GM08714 (cell line): ENCODE results near the gene STK24.

Experiments used
- H3K4me3 ChIP-seq: fragments of 200-500 bp; sonication (Bioruptor generic); 2 replicates; pipeline ENCODE4 v1.5.1; 2014; ENCODE audit warnings: mild to moderate bottlenecking, low read length, inconsistent platforms
- ZNF274 ChIP-seq: IDR thresholded peaks from 2 replicates; pipeline ENCODE4 v1.6.1; 2012; ENCODE audit warnings: mild to moderate bottlenecking, low read depth, low read length

The STK24 gene

DNA sequence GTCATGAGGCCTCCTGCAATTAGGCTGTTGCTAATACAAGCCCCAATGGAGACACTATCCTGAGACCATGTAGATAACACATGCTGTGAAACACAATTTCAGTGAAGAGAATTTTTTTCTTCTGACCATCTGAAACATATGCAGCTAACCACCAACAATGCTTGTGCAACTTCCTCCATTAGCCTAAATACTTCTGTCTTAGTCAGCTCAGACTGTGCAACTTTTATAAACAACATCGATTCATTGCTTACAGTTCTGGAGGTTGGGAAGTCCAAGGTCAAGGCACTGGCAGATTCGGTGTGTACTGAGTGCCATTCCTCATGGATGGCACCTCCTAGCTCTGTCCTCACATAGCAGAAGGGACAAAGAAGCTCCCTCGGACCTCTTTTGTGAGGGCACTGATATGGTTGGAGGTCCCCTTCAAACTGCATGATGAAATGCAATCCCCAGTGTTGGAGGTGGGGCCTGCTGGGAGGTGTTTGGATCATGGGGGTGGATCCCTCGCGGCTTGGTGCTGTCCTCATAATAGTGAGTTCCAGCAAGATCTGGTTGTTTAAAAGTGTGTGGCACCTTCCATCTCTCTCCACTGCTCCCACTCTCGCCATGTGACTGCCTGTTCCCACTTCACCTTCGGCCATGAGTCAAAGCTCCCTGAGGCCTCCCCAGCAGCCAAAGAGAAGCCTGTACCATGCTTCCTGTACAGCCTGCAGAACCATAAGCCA, 27.7 kb downstream of the STK24 start:
- H3K4me3 ChIP-seq: no peak overlapping the region
- TF ChIP-seq ZNF274: no peak

DNA sequence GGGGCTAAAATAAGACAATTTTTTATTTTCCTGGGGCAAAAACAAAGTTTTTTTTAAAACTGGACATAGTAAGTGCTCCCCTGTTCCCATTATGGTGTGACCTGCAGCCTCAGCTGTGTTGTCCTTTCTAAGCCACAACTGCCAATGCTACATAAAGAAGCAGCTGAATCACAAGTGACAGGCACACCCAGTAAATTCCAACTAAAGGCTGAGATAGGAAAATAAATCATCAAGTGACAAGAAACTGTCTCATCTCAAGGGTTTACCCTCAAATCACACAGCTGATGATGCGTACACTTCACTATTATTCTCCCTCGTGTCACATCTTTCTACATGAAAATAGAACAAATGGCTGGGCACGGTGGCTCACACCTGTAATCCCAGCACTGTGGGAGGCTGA, 28.7 kb downstream of the STK24 start:
- H3K4me3 ChIP-seq: no peak overlapping the region
- no peak for TF ChIP-seq ZNF274

DNA sequence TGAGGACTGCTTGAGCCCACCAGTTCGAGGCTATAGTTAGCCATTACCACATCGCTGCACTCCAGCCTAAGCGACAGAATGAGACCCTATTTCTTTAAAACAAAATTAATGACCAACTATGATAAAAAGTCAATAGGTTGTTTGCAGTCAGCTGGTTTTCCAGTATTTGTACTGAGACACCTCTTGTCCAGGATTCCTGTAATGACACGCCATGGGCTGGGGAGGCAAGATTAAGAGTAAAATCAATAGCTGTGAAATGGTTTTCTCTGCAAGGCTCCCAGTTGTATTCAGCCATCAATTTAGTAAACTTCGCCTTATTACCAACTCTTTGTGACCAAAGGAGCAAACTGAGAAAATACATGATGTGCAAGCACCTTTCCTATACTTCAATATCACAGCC, 29.5 kb downstream of the STK24 start:
- H3K4me3 ChIP-seq: no peak overlapping the region
- TF ChIP-seq ZNF274: no peak

DNA sequence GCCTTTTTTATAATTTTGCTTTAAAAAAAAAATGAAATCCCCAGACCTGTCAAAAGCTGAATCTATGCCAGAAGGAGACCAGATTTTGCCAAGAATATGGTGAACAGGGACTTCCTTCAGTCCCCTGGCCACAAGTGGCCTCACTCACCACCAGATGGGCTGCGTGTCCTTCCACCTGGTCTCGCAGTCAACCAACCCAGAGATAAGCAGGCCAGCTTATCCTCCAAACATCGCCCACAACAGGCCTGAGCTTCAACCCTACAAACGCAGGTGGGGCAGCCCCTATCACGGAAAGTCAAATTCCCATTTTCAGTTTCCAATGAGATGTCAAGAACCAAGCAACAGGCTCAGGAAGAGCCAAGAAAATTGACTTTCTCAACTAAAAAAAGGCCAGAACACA, 30.5 kb downstream of the STK24 start:
- H3K4me3 ChIP-seq: no peak overlapping the region
- no peak for TF ChIP-seq ZNF274

DNA sequence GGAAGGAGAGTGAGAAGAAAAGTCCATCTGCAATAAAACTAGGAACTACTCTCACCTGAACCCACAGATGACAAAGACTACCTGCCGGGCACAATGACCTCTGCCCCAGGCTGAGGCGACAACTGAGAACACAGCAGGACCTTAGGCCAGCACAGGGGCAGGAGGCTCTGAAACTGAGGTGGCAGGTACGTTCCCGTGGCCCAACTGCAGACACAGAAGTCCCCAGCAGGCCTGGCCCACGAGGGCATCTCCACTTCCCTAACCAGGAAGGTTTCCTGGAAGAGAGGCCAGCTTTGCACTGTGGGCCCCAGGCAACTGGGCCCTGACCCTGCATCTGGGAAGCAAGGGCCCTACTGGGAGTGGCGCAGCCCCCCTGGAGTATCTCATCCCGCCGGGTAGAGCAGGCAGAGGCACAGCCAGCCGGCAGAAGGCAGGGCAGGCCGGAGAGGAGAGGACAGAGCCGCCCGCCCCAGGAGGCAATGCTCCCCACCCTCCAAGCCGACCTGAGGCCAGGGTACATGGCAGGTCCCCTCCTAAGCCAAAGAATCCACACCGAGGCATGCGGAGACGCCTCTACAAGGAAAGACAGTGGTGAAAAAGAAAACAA, 32.7 kb downstream of the STK24 start:
- no peak overlapping the region for H3K4me3 ChIP-seq
- TF ChIP-seq ZNF274: no peak

DNA sequence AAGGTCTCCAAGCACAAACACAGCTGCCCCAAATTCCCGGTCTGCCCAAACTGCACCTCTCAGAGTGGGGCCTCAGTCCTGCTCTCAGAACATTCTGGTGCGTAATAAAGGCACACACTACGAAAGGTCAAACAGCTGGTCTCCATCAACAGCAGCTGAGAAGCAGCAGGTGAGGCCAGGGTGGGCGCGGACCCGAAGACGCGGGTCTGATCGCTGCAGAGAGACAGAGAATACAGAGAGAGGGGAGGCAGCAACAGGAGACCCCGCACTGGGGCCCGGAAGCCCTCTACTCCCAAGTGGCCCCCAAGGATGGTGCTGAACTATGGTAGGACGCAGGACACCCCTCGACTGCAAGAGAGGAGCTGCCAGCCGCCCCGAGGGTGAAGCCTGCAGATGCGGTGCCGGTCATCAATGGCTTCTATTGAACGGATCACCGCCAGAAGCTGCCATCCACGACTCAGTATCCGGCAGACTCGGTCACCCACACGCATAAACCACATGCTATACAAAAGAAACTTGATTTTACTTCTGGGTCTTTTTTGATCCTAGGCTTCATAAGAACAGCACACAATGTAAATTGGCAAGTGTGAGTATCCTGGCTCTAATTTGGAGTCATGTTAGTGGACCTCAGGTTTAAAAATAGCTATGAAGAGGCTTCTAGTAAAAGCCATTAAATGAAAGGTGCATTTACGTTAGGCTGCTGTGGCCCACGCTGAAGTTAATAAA, 33.4 kb downstream of the STK24 start:
- H3K4me3 ChIP-seq: peak overlapping the region; percentile 28; the same call in 1 of the 2 replicates
- no peak for TF ChIP-seq ZNF274

DNA sequence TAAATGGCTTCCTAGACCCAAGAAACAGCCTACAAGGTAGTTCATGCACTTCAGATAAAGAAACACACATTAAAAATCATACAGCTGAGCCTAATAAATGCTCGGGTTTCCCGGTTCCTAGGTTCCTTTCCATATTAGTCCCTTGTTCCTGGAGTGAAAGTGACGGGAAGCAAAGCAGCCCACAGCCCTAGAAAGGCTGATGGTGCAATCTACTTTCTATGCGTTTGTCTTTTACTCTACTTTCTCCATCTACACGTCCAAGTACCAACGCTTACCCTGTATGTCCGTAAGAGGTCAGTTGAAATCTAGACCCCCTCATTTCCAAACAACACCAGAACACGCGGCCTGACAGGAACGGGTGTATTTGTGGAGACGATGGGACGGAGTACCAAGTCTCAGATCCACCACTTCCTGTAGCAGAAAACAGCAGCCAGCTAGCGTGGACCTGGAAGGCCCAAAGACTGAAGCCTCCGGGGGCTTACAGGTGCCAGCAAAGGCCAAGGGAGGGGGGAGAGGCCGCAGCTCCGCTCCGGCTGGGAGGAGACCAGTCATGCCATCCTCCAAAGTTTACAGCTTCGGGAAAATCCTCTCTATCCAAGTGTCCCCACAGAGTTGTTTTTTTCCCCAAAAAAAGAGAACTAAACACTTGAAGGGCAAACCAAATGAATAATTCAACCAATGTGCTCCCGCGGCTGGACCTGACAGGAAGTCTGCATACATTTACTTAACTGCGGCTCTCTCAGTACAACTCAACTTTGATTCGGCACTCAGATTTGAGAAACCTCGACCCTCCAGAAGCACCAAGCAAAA, 34.1 kb downstream of the STK24 start:
- TF ChIP-seq ZNF274: no peak

DNA sequence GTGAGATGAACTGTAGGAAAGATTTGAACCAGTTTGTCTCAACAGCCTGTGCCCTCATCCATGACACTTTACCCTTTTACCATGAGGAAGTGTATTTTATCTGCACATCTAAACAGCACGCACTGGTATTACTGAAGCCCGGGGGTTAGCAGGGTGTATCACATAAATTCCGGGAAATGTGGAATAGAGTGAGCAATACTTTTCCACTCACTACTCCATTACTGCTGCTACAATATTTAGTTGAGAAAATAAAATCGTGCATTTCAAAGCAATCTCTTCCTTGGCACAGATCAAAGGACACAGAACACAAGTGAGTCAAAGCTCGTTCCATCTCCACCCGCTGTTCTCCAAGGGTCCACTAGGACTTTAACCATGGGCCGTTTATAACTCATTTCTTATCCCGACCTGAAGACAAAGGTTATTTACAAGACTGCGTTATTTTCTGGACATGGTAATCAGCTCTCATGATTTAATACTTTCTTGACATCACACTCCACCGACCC, 35.2 kb downstream of the STK24 start:
- no peak overlapping the region for H3K4me3 ChIP-seq
- TF ChIP-seq ZNF274: no peak

More for the DNA sequence above, 34.1 kb downstream of the STK24 start:
- H3K4me3 ChIP-seq: peak overlapping the region; percentile 28; the same call in 1 of the 2 replicates

DNA sequence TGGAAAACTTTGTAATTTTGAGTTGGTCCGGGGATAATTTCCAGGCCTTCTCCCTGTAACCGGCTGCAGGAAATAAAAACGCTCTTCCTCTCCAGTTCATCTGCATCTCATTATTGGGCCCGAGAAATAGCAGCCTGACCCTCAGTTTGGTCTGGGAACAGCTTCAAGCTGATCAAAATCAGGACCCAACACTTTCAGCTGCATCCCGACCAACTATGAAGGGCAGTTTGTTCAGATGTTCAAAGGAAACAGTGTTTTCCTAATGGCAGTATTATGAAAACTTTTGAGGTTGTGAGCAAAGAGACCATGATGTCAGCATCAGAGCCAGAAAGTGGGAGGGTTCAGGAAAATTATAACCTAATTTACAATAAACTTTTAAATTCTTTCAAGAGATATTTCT, 35.7 kb downstream of the STK24 start:
- no peak for TF ChIP-seq ZNF274
- no peak overlapping the region for H3K4me3 ChIP-seq

DNA sequence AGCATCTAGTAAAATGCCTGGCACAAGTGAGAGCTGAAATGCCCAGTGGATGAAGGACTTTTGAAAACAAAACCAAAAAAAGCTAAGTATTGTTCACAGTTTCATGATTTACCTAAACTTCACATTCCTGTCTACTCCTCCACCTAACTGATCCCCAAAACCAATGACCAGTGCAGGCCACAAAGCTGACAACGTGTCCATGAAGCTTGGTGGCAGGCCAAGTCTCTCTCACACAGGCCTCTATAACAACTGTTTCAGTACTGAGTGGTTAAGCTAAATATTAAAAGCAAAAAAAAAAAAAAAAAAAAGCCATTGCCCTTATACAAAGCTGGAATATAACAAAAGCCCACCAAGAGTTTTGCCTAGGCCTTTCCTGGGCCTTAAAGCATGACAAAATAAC, 36.4 kb downstream of the STK24 start:
- no peak overlapping the region for H3K4me3 ChIP-seq
- no peak for TF ChIP-seq ZNF274

DNA sequence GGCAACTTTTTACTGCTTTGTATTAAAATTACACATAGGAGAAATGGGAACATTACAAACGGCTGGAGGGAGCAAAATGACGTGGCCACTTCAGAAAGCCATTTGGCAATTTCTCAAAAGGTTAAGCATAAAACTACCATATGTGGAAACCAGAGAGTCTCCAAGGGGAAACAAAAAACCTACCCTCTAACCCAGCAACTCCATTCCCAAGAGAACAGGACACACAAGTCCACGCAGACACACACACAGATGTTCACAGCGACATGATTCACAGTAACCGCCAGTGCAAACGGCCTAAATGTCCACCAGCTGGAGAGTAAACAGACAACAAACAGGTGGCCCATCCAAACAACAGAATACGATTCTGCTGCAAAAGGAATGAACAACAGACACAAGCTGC, 37.2 kb downstream of the STK24 start:
- no peak overlapping the region for H3K4me3 ChIP-seq
- no peak for TF ChIP-seq ZNF274

DNA sequence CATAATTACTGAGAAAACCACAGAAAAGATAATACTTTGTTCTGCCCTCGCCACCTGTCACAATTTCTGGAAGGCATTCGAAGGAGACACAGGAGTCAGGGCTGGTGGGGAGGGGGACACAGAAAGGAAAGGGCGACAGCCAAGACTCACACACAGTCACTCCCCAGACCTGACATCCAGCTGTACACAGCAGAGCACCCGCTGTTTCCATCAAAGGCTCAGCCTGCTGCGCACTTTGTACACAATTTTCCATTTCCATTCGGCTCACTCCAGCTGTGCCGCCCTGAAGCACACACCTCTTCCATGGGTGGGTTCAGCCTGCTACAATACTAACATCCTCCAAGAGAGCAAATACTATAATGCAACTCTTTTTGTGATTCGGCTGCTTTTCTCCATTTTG, 38.0 kb downstream of the STK24 start:
- no peak for TF ChIP-seq ZNF274
- no peak overlapping the region for H3K4me3 ChIP-seq

DNA sequence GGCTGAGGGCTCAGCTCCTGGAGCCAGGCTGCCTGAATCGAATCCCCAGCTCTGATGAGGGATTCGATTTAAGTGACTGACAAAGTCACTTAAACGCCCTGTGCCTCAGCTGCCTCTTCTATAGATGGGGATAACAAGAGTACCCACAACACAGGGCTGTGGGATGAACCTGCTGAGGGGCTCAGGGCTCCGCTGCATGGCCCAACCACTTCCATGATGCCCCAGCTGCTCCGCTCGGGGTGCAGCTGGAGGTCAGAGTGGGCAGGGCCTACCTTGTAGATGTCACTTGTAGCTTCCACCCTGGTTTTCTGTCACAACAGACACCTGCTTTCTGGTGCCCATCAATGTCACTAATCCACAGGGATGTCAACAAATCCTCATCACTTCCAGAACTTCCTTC, 39.2 kb downstream of the STK24 start:
- H3K4me3 ChIP-seq: no peak overlapping the region
- no peak for TF ChIP-seq ZNF274

DNA sequence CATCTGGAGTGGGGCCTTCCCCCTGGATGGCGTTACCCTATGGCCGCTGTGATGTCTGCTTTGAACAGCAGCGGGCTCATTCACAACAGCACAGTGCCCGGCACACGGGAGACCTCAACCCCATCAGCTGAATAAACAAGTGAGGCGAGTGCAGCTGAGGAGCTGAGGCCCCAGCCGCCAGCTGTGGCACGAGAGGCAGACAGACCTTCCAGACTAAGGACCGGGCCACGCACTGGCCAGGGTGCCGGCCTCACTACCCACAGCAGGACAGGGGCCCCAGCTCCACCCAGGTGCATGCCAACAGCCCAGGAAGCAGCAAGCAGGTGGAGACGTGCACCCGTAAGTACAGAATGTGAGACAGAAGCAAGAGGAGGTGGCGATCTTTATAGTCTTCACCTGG, 39.6 kb downstream of the STK24 start:
- no peak overlapping the region for H3K4me3 ChIP-seq
- TF ChIP-seq ZNF274: no peak
